ENCODE measurements around the gene STMN3.

GRCh38 chr20:63599396-63600050, 53.7 kb downstream of the STMN3 start:
- TF ChIP-seq REST (tag by site-specific recombination; IDR thresholded peaks at IDR 0.05) (no peak), CTCF (tag by site-specific recombination; IDR thresholded peaks at IDR 0.05) (no peak), INSM2 (tag by site-specific recombination; IDR thresholded peaks at IDR 0.05) (no peak), ZBTB11 (tag by site-specific recombination; conservative IDR thresholded peaks at IDR 0.05; ENCODE audit: low read depth) (no peak), ZBTB20 (tag by site-specific recombination; IDR thresholded peaks at IDR 0.05) (no peak), ZNF132 (tag by site-specific recombination; IDR thresholded peaks at IDR 0.05; ENCODE audit: borderline replicate concordance) (no peak)

All from HEK293 (cell line).